ENCODE results near the gene HOXD4.
A peak's percentile ranks its signal among the peaks of the same experiment; 100 is the strongest.

HOXD4 gene

GRCh38 chr2:176174824-176175708 is 23.7 kb downstream of the HOXD4 start:
- in situ Hi-C loops (cut with MboI; ENCODE audit: low pct_unique_long_range_greater_than_20kb, low sequenced_read_pairs, unreplicated experiment) = no loop called here
- peak; percentile 35 for DNase-seq (ENCODE audit: low spot score)

GRCh38 chr2:176175709-176176607 is 24.6 kb downstream of the HOXD4 start:
- no peak for TF ChIP-seq CTCF (IDR thresholded peaks at IDR 0.05; ENCODE audit: extremely low read depth, insufficient read depth, missing control alignments)
- in situ Hi-C loops (cut with MboI; ENCODE audit: low pct_unique_long_range_greater_than_20kb, low sequenced_read_pairs, unreplicated experiment) = no loop called here
- DNase-seq (ENCODE audit: low spot score) = no peak

More at GRCh38 chr2:176174824-176175708, 23.7 kb downstream of the HOXD4 start:
- TF ChIP-seq CTCF (IDR thresholded peaks at IDR 0.05; ENCODE audit: extremely low read depth, insufficient read depth, missing control alignments) = no peak

GRCh38 chr2:176177580-176178037 is 26.3 kb downstream of the HOXD4 start:
- peak; percentile 36 for DNase-seq (ENCODE audit: low spot score)
- in situ Hi-C loops (cut with MboI; ENCODE audit: low pct_unique_long_range_greater_than_20kb, low sequenced_read_pairs, unreplicated experiment) = no loop called here

GRCh38 chr2:176178038-176178756 is 26.8 kb downstream of the HOXD4 start:
- no peak for TF ChIP-seq CTCF (IDR thresholded peaks at IDR 0.05; ENCODE audit: extremely low read depth, insufficient read depth, missing control alignments)
- peak; percentile 37 for DNase-seq (ENCODE audit: low spot score)
- in situ Hi-C loops (cut with MboI; ENCODE audit: low pct_unique_long_range_greater_than_20kb, low sequenced_read_pairs, unreplicated experiment) = no loop called here

More at GRCh38 chr2:176177580-176178037, 26.3 kb downstream of the HOXD4 start:
- TF ChIP-seq CTCF (IDR thresholded peaks at IDR 0.05; ENCODE audit: extremely low read depth, insufficient read depth, missing control alignments) = no peak

- in situ Hi-C loops (cut with MboI; ENCODE audit: low pct_unique_long_range_greater_than_20kb, low sequenced_read_pairs, unreplicated experiment) = no loop called here
- no peak for TF ChIP-seq CTCF (IDR thresholded peaks at IDR 0.05; ENCODE audit: extremely low read depth, insufficient read depth, missing control alignments)
- DNase-seq (ENCODE audit: low spot score) = no peak
Measured at GRCh38 chr2:176178757-176179295, 27.5 kb downstream of the HOXD4 start.
